K562 (cell line): ENCODE data around the gene JAG2. TPM values are rescaled to one million over a fixed set of nuclear protein-coding genes. Genes with fewer than 3 reads are reported as not detected.

Experiments used
- ATAC-seq: fragments of 200-7000 bp; cut with Tn5 transposase; 3 replicates; pipeline ENCODE4 v1.9.1; 2020; ENCODE audit warnings: moderate library complexity
- BruUV-seq: library from RNA; stranded (reverse); fragments of 400-500 nt; replicated peaks from 2 replicates; lab custom pipeline; 2021; lab: Mats Ljungman, UMichigan
- CTCF ChIA-PET: fragments of 300-600 bp; formaldehyde crosslinking; extraction: SDS; loops from one replicate; lab custom pipeline; 2021; ENCODE audit warnings: low intra/inter-chr PET ratio; lab: Yijun Ruan, JAX
- POLR2A ChIA-PET: fragments of 300-600, 350-650 bp; sonication (Branson Sonifier 250); formaldehyde crosslinking; extraction: SDS; loops from one replicate; lab custom pipeline; 2021; ENCODE audit warnings: antibody characterized with exemption, inconsistent platforms; lab: Yijun Ruan, JAX
- DNase-seq, 4 experiments: peaks; one replicate each; pipeline versions ENCODE4 v3.0.0 to v3.0.0-alpha.2; 2011 to 2018; ENCODE audit warnings: low spot score in 3 of 4, mixed read lengths in 3 of 4; ENCODE audit errors: extremely low read depth in 1 of 4
- FAIRE-seq: peaks from 2 replicates; lab custom pipeline; 2011; peaks lifted over from hg19 to GRCh38; lab: Jason Lieb, UNC
- H2AFZ ChIP-seq: 2 replicates; pipeline ENCODE4 v1.6.0; 2011; ENCODE audit warnings: low read depth, low read length, control low read depth, inconsistent platforms
- H3K27ac ChIP-seq: fragments of 200-600 bp; 3 replicates; pipeline ENCODE4 v1.8.0; 2011; ENCODE audit warnings: low read depth, mild to moderate bottlenecking, control low read depth, inconsistent platforms, low read length, moderate library complexity, mixed read lengths; ENCODE audit errors: extremely low read depth
- H3K27me3 ChIP-seq, 2 experiments: fragments of 300-600 bp in 1 of 2; 2 replicates in 1 of 2; 3 replicates in 1 of 2; pipeline versions ENCODE4 v1.6.0 to v1.8.0; 2011; ENCODE audit warnings: inconsistent platforms in 2 of 2, low read length in 2 of 2, mild to moderate bottlenecking in 1 of 2, mixed read lengths in 1 of 2, moderate library complexity in 1 of 2; ENCODE audit not compliant: control insufficient read depth in 2 of 2, insufficient read depth in 2 of 2
- H3K36me3 ChIP-seq: fragments of 300-600 bp; 3 replicates; pipeline ENCODE4 v1.8.0; 2011; ENCODE audit warnings: mild to moderate bottlenecking, low read length, inconsistent platforms; ENCODE audit not compliant: control insufficient read depth, insufficient read depth
- H3K4me1 ChIP-seq, 2 experiments: fragments of 200-600 bp in 1 of 2; replicated peaks in 1 of 2; 2 replicates in 1 of 2; 3 replicates in 1 of 2; pipeline versions ENCODE4 v1.5.1 to v1.8.0; 2011; ENCODE audit warnings: inconsistent platforms in 2 of 2, low read length in 2 of 2, mild to moderate bottlenecking in 1 of 2, mixed read lengths in 1 of 2, moderate library complexity in 1 of 2; ENCODE audit not compliant: control insufficient read depth in 2 of 2, insufficient read depth in 2 of 2
- H3K4me2 ChIP-seq: 2 replicates; pipeline ENCODE4 v1.6.1; 2011; ENCODE audit warnings: low read length, control low read depth, inconsistent platforms, mixed read lengths; ENCODE audit not compliant: insufficient read depth
- H3K4me3 ChIP-seq: fragments of 200-600 bp; sonication (generic), shearing (Covaris generic); 2 replicates; pipeline ENCODE4 v1.5.1; 2016; ENCODE audit warnings: control low read depth, inconsistent platforms
- H3K79me2 ChIP-seq: fragments of 200-600 bp; 3 replicates; pipeline ENCODE4 v1.8.0; 2011; ENCODE audit warnings: low read length, inconsistent platforms; ENCODE audit not compliant: control insufficient read depth, insufficient read depth
- H3K9ac ChIP-seq, 2 experiments: 2 replicates each; pipeline versions ENCODE4 v1.6.0 to v1.6.1; 2011; ENCODE audit warnings: low read depth in 2 of 2, low read length in 2 of 2, control low read depth in 1 of 2, inconsistent platforms in 1 of 2, mild to moderate bottlenecking in 1 of 2, mixed read lengths in 1 of 2; ENCODE audit not compliant: insufficient read depth in 1 of 2
- H3K9me1 ChIP-seq: one replicate; pipeline ENCODE4 v1.6.0; 2011; ENCODE audit warnings: inconsistent platforms, mild to moderate bottlenecking, low read length, moderate library complexity; ENCODE audit not compliant: control insufficient read depth, insufficient read depth
- H3K9me3 ChIP-seq: replicated peaks from 2 replicates; pipeline ENCODE4 v1.5.1; 2011; ENCODE audit warnings: low read depth, low read length, inconsistent platforms; ENCODE audit not compliant: control insufficient read depth, insufficient read depth
- H4K20me1 ChIP-seq: replicated peaks from 2 replicates; pipeline ENCODE4 v1.6.1; 2011; ENCODE audit warnings: low read length, inconsistent platforms, mixed read lengths; ENCODE audit not compliant: control insufficient read depth, insufficient read depth
- CREB1 ChIP-seq, 2 experiments: sonication (generic) in 1 of 2; formaldehyde crosslinking in 1 of 2; IDR thresholded peaks; 2 replicates each; pipeline versions ENCODE4 v1.6.1 to v1.8.0; 2012 to 2022; ENCODE audit warnings: inconsistent platforms in 1 of 2, mild to moderate bottlenecking in 1 of 2, missing genetic modification reagents in 1 of 2, moderate library complexity in 1 of 2
- ELF2 ChIP-seq: fragments of 250-450 bp; sonication (Bioruptor Pico); IDR thresholded peaks from 2 replicates; pipeline ENCODE4 v1.5.0; 2021; ENCODE audit warnings: mild to moderate bottlenecking
- HOXB6 ChIP-seq: fragments of 250-450 bp; sonication (Bioruptor Pico); IDR thresholded peaks from 2 replicates; pipeline ENCODE4 v1.5.1; 2022; ENCODE audit warnings: mild to moderate bottlenecking, borderline replicate concordance
- SNRNP70 ChIP-seq: fragments of 200-400 bp; formaldehyde crosslinking; optimal IDR thresholded peaks from 2 replicates; pipeline ENCODE3; 2017; ENCODE audit warnings: low read depth, low read length
- WGBS: fragments of 100-300 bp; shearing (Covaris generic); methylation state at CpG from one replicate; pipeline ENCODE4 v1.1.6; 2016; ENCODE audit warnings: low coverage, mixed read lengths; ENCODE audit not compliant: insufficient coverage; ENCODE audit errors: missing lambda C conversion rate; 5-methylcytosine and 5-hydroxymethylcytosine counted together
- in situ Hi-C: fragments of 300-500 bp; cut with MboI; formaldehyde crosslinking; loops from 4 replicates; pipeline ENCODE4 v1.15.0; 2018; ENCODE audit warnings: inconsistent platforms, mixed read lengths
- intact Hi-C: fragments of 100-400 bp; cut with micrococcal nuclease; formaldehyde crosslinking; loops from 2 replicates; pipeline ENCODE4 v1.14.2; 2022
- polyA plus RNA-seq, 8 experiments: library from polyadenylated mRNA; depleted of rRNA in 4 of 8; stranded (reverse) in 5 of 8; unstranded in 3 of 8; fragments of >200 nt; fragmentation: Nextera tagmentation in 2 of 8; fragmentation: Illumina TruSeq in 1 of 8; extraction: Ambion mirVana in 2 of 8; extraction: Trizol in 1 of 8; gene quantifications; 2 replicates each; pipeline versions ENCODE4 v1.2.1 to v1.2.3, GENCODE V29; 2011 to 2014; ENCODE audit warnings: inconsistent platforms in 1 of 8, missing spikeins in 1 of 8
- total RNA-seq, 7 experiments: library from RNA; depleted of rRNA in 6 of 7; stranded (reverse); fragments of >200 nt in 6 of 7; fragmentation: Illumina TruSeq in 2 of 7; extraction: Trizol in 2 of 7; gene quantifications; 2 replicates each; pipeline versions ENCODE4 v1.2.1 to v1.2.3, GENCODE V29; 2011 to 2021; ENCODE audit warnings: low replicate concordance in 1 of 7

Gene JAG2
- total and polyA plus RNA-seq, 9 of the 15 experiments (the other 6 are each of a cell fraction or from before 2014, with no cell fraction given): 0.25 to 48.4 (median 8.6) TPM

DNA sequence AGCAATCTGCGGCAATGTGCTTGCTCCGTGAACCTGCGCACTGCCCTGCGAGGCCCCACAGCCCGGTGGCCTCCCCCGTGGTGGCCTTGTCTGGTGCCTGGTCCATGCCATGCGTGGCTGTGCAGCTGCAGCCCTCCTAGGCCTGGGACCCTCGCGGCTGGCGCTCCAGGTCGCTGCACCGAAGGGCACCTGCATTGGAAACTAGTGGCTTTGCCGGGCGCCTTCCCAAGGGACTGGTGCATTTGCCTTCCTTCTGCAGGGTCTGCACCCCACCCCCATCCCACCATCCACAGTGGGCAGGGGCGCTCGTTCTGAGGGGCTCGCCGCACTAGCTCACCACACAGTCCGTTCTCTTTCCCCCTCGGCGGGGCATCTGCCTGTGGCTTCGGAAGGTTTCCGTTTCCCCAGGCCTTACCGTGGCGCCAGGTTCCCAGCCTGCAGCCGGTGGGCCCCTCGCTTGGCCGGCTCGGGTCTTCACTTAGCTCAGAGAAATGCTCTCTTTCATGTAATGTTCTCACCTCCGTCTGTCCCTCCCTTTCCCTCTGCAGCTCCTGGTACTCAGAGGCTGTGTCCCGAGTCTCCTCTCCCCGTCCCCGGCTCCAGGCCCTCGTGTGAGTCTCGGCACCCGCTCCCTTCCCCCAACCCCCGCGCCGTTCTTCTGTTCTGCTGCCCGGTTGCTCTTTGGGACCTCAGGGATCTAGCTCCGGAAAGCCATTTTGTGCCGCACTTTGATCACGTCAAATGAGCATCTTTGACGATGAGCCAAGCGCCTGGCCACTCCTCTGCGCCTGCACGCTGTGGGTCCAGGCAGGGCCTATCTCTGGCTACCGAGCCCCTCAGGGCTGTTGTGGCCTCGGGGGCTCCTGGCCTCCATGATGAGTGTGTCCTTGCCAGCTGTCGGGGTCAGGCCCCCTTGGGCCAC is 31.9 kb downstream of the JAG2 start:
- no peak for FAIRE-seq
- no peaks in the 10 kb centered on the region for H3K9me3 ChIP-seq
- 56% methylated on average over 25 of the region's 50 CpGs for WGBS
- H3K9ac ChIP-seq: no peak overlapping the region
- POLR2A ChIA-PET: no interaction called here
- no peak overlapping the region for H3K27ac ChIP-seq
- DNase-seq: no peak
- H4K20me1 ChIP-seq: no peaks in the 10 kb centered on the region
- no peak overlapping the region for H3K4me3 ChIP-seq
- CTCF ChIA-PET: interaction anchor here (0.6 kb wide), 1 partner anchor 216 kb away, joined by 3 read pairs; no protein-coding TSS in a partner anchor
- in situ Hi-C loops: no loop called here
- H3K27me3 ChIP-seq: peaks cover 0 to 4% of the 10 kb centered on the region in 2 experiments; a peak in 1 of 5 replicates
- no peaks in the 10 kb centered on the region for H3K9me1 ChIP-seq
- TF ChIP-seq SNRNP70: no peak
- TF ChIP-seq ELF2: no peak
- TF ChIP-seq CREB1 (IDR thresholded peaks at IDR 0.05): peak; percentile 30; the same call in 1 of the 2 replicates
- no peak for TF ChIP-seq CREB1 (CRISPR knock-in tag; IDR thresholded peaks at IDR 0.05)
- no peak for TF ChIP-seq HOXB6 (CRISPR knock-in tag)
- H3K4me2 ChIP-seq: no peak overlapping the region
- H2AFZ ChIP-seq: no peak overlapping the region
- peaks cover 9% of the 10 kb centered on the region; the same call in 1 of the 3 replicates for H3K36me3 ChIP-seq
- no peak for ATAC-seq
- intact Hi-C loops: no loop called here
- peaks cover 0 to 25% of the 10 kb centered on the region in 2 experiments; a peak in 2 of 5 replicates for H3K4me1 ChIP-seq
- H3K79me2 ChIP-seq: no peaks in the 10 kb centered on the region
- no TSS peak for BruUV-seq
